Esophagus squamous epithelium (tissue), 4 donors: ENCODE data around the gene MRPS10.

Source experiments
- CTCF ChIP-seq, 6 experiments: fragments of 450-650 bp in 4 of 6; fragments of 200-600 bp in 2 of 6; sonication (generic) in 2 of 6; IDR thresholded peaks; one replicate each; pipeline ENCODE4 v1.5.1; 2016 to 2019; ENCODE audit warnings: antibody characterized with exemption in 6 of 6, mild to moderate bottlenecking in 4 of 6, moderate library complexity in 4 of 6
- POLR2A ChIP-seq, 4 donors: fragments of 450-650 bp; IDR thresholded peaks; one replicate each; pipeline ENCODE4 v1.6.1; 2017; ENCODE audit warnings: antibody characterized with exemption in 4 of 4, mild to moderate bottlenecking in 4 of 4, moderate library complexity in 3 of 4

GRCh38 chr6:42237857-42238256 is 20.2 kb upstream of the MRPS10 start:
- no peak for TF ChIP-seq CTCF (IDR thresholded peaks at IDR 0.05)
- TF ChIP-seq POLR2A (IDR thresholded peaks at IDR 0.05) = no peak
